ENCODE data around the gene LMO1.

Gene LMO1

DNA sequence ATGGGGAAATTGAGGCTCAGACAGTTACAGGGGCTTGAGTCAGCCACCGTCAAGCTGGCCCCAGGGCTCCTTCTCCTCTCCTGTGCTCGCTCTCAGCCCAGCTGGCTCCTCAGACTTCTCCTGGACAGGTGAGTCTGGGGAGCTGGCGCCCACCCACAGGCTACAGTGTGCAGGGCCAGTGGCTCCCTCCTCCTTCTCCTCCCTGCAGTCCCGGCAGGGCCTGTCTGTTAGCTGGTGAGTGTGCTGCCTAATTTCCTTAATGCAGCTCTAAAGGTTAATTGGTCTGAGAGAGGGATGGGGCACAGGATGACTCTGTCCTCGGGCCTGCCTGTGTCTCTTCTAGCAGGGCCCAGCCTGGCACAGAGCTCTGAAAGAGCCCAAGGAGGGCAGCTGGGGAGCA lies 31.7 kb downstream of the LMO1 start:
- H3K9ac ChIP-seq (ENCODE audit: low read length), result no peak overlapping the region
- H3K4me3 ChIP-seq (ENCODE audit: low read depth, low read length), result no peak overlapping the region
- H3K4me1 ChIP-seq (ENCODE audit: control insufficient read depth, insufficient read depth, low read length), result peaks cover 19% of the 10 kb centered on the region
- no peaks in the 10 kb centered on the region for H3K9me3 ChIP-seq (ENCODE audit: control insufficient read depth, insufficient read depth, low read depth, low read length)
- no peaks in the 10 kb centered on the region for H3K36me3 ChIP-seq (ENCODE audit: control insufficient read depth, insufficient read depth, low read length)
- H3K27ac ChIP-seq (ENCODE audit: low read depth, low read length), result no peak overlapping the region
- peaks cover 8% of the 10 kb centered on the region; the same call in 1 of the 2 replicates for H3K27me3 ChIP-seq (ENCODE audit: control insufficient read depth, insufficient read depth, low read length)

DNA sequence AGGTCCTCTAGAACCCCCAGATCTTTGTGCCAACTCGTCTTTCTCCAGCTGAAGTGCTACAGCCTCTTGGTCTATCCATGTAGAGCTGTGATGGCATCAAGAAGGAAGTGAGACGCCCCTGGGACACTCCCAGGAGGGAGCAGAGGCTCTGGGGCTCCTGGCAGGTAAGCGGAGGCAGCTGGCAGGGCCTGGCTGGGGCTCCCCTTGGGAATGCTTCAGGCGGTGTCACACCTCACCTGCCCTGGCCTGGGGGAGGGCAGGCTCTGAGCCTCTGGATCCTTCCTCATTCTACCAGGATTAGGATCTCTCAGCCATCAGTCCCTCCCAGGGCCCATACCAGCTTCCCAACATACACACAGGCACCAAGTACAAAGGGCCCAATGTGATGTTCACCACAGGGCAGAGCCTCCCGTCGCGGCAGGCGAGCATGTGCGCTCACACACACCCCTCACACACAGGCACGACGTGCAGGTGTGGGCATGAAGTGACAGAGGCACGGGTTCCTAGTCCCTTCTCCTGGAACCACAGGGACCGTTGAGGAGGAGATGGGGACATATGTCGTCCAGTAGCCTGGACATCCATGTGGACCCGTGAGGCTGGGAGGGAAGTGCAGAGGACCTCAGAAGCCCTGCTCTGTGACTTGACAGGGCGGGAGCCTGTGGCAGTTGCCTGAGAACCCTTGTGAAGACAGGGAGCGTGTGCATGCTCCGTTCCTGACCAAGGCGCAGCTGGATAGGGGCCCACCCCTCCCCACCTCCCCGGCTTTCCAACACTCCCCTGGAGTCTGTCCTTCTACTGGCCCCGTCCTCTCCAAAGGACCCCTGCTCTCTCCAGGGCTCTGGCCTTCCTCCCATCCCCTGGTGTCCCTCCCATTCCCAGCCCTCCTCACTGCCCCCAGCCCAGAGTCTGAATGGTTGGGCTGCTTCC lies 32.5 kb downstream of the LMO1 start:
- Histone ChIP-seq H3K27ac (ENCODE audit: low read depth, low read length) (no peak overlapping the region), H3K9me3 (ENCODE audit: control insufficient read depth, insufficient read depth, low read depth, low read length) (no peaks in the 10 kb centered on the region), H3K4me1 (ENCODE audit: control insufficient read depth, insufficient read depth, low read length) (peaks cover 26% of the 10 kb centered on the region), H3K4me3 (ENCODE audit: low read depth, low read length) (no peak overlapping the region), H3K9ac (ENCODE audit: low read length) (no peak overlapping the region), H3K27me3 (ENCODE audit: control insufficient read depth, insufficient read depth, low read length) (peaks cover 8% of the 10 kb centered on the region; the same call in 1 of the 2 replicates), H3K36me3 (ENCODE audit: control insufficient read depth, insufficient read depth, low read length) (no peaks in the 10 kb centered on the region)

DNA sequence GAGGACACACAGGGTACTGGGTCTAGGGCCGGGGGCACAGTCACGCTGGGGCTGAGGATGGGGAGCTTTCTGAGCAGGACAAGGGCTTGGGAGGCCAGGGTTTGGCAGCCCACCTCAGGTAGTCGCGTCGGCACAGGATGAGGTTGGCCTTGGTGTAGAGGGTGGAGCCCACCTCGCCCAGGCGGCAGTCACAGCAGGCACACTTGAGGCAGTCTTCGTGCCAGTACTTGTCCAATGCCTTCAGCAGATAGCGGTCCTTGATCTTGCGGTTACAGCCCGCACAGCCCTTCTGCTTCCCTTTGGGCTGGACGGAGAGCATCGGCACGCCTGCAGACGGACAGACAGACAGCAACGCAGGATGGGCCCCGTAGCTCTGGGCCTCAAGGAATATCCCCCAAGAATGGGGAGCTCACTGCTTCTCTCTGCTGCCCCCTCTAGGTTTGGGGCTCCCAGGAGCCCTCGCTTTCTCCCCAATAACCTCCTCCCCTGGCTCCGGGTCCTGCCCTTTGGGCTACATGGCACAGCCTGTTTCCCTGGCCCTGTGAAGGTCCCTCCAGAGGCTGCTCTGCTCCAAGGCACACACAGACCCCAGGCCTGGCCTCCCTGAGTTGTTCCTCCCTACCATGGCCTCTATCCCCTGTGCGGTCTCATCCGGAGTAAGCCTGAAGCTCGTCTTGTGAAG lies 33.4 kb downstream of the LMO1 start:
- no peak overlapping the region for H3K27ac ChIP-seq (ENCODE audit: low read depth, low read length)
- H3K4me3 ChIP-seq (ENCODE audit: low read depth, low read length), result no peak overlapping the region
- H3K9ac ChIP-seq (ENCODE audit: low read length), result no peak overlapping the region
- peaks cover 8% of the 10 kb centered on the region; the same call in 1 of the 2 replicates for H3K27me3 ChIP-seq (ENCODE audit: control insufficient read depth, insufficient read depth, low read length)
- peaks cover 29% of the 10 kb centered on the region for H3K4me1 ChIP-seq (ENCODE audit: control insufficient read depth, insufficient read depth, low read length)
- no peaks in the 10 kb centered on the region for H3K9me3 ChIP-seq (ENCODE audit: control insufficient read depth, insufficient read depth, low read depth, low read length)
- H3K36me3 ChIP-seq (ENCODE audit: control insufficient read depth, insufficient read depth, low read length), result no peaks in the 10 kb centered on the region

DNA sequence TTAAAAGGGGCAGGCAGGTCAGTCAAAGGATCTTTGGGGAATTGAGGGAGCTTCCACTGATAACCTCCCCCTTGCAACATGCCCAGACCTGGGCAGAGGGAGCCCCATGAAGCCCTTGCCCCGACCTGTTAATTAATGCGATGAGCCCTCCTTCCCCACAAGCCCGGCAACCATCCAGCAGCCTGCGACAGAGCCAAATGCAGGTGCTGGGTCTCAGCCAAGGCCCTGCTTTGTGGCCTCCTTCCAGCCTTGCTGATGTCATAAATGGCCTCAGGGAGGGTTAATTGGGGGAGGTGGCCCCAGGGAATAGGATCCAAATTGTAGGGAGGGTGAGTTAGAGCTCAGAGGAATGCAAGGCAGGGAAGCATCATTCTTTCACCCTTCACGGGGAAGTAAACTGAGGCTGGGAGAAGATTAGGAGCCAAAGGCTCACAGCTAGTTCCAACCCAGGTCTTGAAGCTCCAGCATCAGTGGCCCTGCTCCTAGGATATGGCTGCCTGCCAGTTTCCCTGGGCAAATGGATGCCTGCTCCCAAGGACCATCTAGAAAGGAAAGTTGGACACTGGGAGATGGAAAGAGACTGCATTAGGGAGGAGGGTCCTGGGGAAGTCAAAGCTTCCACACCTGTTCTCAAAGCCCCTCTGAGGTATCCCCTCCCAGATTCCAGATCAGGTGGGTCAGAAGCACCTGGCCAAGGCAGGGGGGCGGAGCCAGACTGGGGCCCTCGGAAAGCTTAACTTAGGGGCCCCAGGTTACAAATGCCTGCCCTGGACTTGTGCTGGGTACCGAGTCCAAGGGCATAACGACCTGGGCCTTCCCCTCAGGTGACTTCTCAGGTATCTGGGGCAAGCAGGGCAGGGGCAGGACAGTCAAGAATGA lies 34.1 kb downstream of the LMO1 start:
- no peak overlapping the region for H3K4me3 ChIP-seq (ENCODE audit: low read depth, low read length)
- H3K27ac ChIP-seq (ENCODE audit: low read depth, low read length), result no peak overlapping the region
- no peak overlapping the region for H3K9ac ChIP-seq (ENCODE audit: low read length)
- no peaks in the 10 kb centered on the region for H3K36me3 ChIP-seq (ENCODE audit: control insufficient read depth, insufficient read depth, low read length)
- H3K9me3 ChIP-seq (ENCODE audit: control insufficient read depth, insufficient read depth, low read depth, low read length), result no peaks in the 10 kb centered on the region
- H3K4me1 ChIP-seq (ENCODE audit: control insufficient read depth, insufficient read depth, low read length), result peaks cover 26% of the 10 kb centered on the region
- H3K27me3 ChIP-seq (ENCODE audit: control insufficient read depth, insufficient read depth, low read length), result peaks cover 8% of the 10 kb centered on the region; the same call in 1 of the 2 replicates

DNA sequence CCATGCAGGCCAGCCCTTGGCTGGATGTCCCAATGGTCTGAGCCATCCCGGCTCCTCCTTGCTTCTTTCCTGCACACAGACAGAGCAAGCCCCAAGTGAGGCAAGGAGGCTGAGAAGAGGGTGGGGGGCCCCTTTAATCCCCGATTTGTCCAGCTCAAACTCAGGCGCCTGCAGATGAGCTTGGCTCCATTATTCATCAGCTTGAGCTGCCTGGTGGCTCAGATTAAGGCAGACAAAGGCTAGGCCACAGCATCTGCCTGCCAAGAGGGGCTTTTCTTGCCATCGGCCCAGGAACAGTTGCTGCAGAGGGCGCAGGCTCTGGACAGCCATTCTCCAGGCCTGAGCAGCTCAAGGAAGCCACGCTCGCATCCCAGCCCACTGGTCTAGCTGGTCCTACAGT lies 35.4 kb downstream of the LMO1 start:
- Histone ChIP-seq H3K4me1 (ENCODE audit: control insufficient read depth, insufficient read depth, low read length) (peaks cover 25% of the 10 kb centered on the region), H3K36me3 (ENCODE audit: control insufficient read depth, insufficient read depth, low read length) (no peaks in the 10 kb centered on the region), H3K9ac (ENCODE audit: low read length) (no peak overlapping the region), H3K27me3 (ENCODE audit: control insufficient read depth, insufficient read depth, low read length) (peaks cover 8% of the 10 kb centered on the region; the same call in 1 of the 2 replicates), H3K27ac (ENCODE audit: low read depth, low read length) (no peak overlapping the region), H3K4me3 (ENCODE audit: low read depth, low read length) (no peak overlapping the region), H3K9me3 (ENCODE audit: control insufficient read depth, insufficient read depth, low read depth, low read length) (no peaks in the 10 kb centered on the region)

DNA sequence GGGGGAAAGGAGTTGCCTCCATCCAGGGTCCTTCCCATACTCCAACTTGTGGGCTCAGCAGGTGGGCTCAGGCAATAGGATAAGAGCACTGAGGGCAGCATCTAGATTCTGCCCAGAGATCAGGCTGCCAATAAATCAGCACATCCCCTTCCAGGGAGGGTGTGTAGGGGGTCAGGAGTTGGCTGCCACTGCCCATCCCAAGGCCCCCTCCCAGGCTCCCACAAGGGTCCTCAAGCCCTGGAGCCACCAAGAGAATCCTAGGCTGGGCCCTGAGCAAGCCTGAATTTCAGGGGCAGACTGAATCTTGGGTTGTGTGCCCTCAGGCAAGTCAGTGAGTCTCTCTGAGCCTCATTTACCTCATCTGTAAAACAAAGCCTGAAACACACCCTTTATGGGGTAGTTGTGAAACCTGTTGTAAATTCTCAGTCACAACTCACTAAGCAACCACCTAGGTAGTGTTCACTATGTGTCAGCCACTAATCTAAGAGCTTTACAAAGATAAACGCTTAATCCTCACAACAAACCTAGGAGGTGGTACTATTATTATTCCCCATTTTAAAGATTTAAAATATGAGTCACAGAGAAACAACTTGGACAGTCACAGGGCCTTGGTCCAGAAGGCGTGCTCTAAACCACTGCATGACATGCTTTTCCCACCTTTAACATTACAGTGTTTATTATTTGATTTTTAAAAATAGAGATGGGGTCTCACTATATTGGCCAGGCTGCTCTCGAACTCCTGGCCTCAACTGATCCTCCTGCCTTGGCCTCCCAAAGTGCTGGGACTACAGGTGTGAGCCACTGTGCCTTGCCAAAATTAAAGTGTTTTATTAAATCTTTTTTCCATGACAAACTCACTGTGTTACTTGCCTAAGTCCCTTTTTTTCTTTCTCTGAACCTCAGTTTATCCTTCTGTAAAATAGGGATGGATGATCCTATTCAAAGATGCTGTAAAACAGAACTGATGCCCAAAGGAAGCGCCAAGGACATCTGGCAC lies 36.2 kb downstream of the LMO1 start:
- Histone ChIP-seq H3K9me3 (ENCODE audit: control insufficient read depth, insufficient read depth, low read depth, low read length) (no peaks in the 10 kb centered on the region), H3K9ac (ENCODE audit: low read length) (peak overlapping the region; percentile 25), H3K27me3 (ENCODE audit: control insufficient read depth, insufficient read depth, low read length) (peaks cover 8% of the 10 kb centered on the region; the same call in 1 of the 2 replicates), H3K4me1 (ENCODE audit: control insufficient read depth, insufficient read depth, low read length) (peaks cover 27% of the 10 kb centered on the region), H3K36me3 (ENCODE audit: control insufficient read depth, insufficient read depth, low read length) (no peaks in the 10 kb centered on the region), H3K27ac (ENCODE audit: low read depth, low read length) (no peak overlapping the region), H3K4me3 (ENCODE audit: low read depth, low read length) (no peak overlapping the region; the same call in 1 of the 2 replicates)

DNA sequence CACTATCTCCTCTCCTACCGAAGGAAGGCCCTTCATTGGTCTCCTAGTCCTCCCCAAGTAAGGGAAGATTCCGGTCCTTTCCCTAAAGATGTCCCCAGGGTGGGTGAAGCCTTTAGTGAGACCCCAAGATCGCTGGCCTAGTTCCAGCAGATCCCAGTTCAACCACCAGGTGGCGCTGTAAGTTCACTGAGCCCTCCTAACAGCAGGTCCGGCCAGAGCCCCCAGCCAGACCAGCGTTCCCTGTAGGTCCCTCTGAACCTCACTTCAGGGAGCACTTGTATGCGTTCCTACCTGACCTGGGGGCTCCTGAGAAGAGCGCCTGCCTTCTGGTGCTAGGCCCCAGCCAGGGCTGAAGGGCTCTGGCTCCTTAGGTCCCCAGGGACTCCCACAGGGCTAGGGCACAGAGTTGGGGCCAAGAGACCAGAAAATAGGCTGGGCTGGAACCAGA lies 38.1 kb downstream of the LMO1 start:
- Histone ChIP-seq H3K36me3 (ENCODE audit: control insufficient read depth, insufficient read depth, low read length) (no peaks in the 10 kb centered on the region), H3K9me3 (ENCODE audit: control insufficient read depth, insufficient read depth, low read depth, low read length) (no peaks in the 10 kb centered on the region), H3K4me1 (ENCODE audit: control insufficient read depth, insufficient read depth, low read length) (peaks cover 27% of the 10 kb centered on the region), H3K27me3 (ENCODE audit: control insufficient read depth, insufficient read depth, low read length) (peaks cover 4% of the 10 kb centered on the region; the same call in 1 of the 2 replicates), H3K4me3 (ENCODE audit: low read depth, low read length) (no peak overlapping the region), H3K27ac (ENCODE audit: low read depth, low read length) (no peak overlapping the region), H3K9ac (ENCODE audit: low read length) (no peak overlapping the region)

DNA sequence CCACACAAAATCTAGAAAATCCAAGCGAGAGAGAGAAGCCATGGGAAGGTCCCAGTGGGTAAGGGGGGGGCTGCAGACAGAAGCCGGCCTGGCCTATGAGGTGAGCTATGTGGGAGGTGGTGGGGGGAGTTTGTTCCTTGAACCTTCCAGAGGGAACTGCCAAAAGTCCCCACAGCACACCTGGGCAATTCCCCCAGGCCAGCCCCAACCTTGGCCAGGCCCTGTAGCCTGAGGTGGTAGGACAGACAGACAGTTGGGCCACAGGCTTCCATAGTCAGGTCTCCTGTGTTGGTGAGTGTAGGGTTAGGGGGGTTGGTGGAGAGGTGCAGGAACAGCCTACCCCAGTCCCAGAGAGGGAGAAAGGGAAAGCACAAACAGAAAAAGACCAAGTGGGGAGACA lies 39.0 kb downstream of the LMO1 start:
- Histone ChIP-seq H3K4me3 (ENCODE audit: low read depth, low read length) (no peak overlapping the region), H3K9ac (ENCODE audit: low read length) (no peak overlapping the region), H3K4me1 (ENCODE audit: control insufficient read depth, insufficient read depth, low read length) (peaks cover 27% of the 10 kb centered on the region), H3K36me3 (ENCODE audit: control insufficient read depth, insufficient read depth, low read length) (no peaks in the 10 kb centered on the region), H3K27ac (ENCODE audit: low read depth, low read length) (no peak overlapping the region), H3K9me3 (ENCODE audit: control insufficient read depth, insufficient read depth, low read depth, low read length) (no peaks in the 10 kb centered on the region), H3K27me3 (ENCODE audit: control insufficient read depth, insufficient read depth, low read length) (no peaks in the 10 kb centered on the region)

DNA sequence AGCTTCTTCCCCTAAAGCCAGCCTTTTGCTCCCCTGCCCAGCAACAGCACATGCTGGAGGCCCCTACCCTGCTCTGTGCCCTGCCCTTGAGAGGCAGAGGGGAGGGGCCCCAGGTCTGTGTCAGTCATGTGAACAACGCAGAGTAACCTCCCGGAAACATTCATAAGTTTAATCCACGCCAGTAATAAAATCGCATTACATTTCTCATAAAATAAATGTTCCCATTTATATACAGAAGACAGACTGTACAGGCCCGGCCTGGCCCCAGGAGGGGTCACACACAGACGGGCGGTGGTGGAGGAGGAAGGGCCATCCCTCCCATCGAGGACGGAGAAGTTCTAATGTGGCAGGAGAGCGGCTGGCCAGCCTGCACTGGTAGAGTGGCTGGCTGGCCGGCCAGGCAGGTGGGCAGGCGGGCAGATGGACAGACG lies 39.5 kb downstream of the LMO1 start:
- Histone ChIP-seq H3K4me3 (ENCODE audit: low read depth, low read length) (no peak overlapping the region), H3K27me3 (ENCODE audit: control insufficient read depth, insufficient read depth, low read length) (no peaks in the 10 kb centered on the region), H3K36me3 (ENCODE audit: control insufficient read depth, insufficient read depth, low read length) (no peaks in the 10 kb centered on the region), H3K9me3 (ENCODE audit: control insufficient read depth, insufficient read depth, low read depth, low read length) (no peaks in the 10 kb centered on the region), H3K4me1 (ENCODE audit: control insufficient read depth, insufficient read depth, low read length) (peaks cover 23% of the 10 kb centered on the region), H3K27ac (ENCODE audit: low read depth, low read length) (no peak overlapping the region), H3K9ac (ENCODE audit: low read length) (no peak overlapping the region)

DNA sequence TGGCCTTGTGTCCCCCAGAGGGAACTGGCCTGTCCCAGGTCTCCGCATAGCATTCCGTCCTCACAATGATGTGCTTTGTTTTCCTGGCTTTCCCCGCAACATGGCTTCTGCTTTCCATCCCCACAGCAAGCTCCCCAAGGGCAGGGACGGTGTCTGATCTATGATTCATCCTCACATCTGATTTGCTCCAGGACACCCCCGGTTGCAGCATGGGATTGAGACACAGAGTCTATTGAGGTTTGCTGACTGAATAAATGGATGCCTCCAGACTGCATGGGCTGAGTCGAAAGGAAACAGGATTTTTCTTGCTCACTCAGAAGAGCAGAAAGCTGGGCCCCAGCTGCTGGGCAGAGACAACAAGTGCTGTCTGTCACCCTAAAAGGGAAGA lies 40.2 kb downstream of the LMO1 start:
- no peaks in the 10 kb centered on the region for H3K27me3 ChIP-seq (ENCODE audit: control insufficient read depth, insufficient read depth, low read length)
- no peak overlapping the region for H3K27ac ChIP-seq (ENCODE audit: low read depth, low read length)
- H3K9me3 ChIP-seq (ENCODE audit: control insufficient read depth, insufficient read depth, low read depth, low read length), result no peaks in the 10 kb centered on the region
- H3K4me1 ChIP-seq (ENCODE audit: control insufficient read depth, insufficient read depth, low read length), result peaks cover 23% of the 10 kb centered on the region
- H3K36me3 ChIP-seq (ENCODE audit: control insufficient read depth, insufficient read depth, low read length), result no peaks in the 10 kb centered on the region
- no peak overlapping the region for H3K4me3 ChIP-seq (ENCODE audit: low read depth, low read length)
- H3K9ac ChIP-seq (ENCODE audit: low read length), result no peak overlapping the region
